Measurements from ENCODE around the gene PLA2G7. TPM values are rescaled to one million over a fixed set of nuclear protein-coding genes. Genes with fewer than 3 reads are reported as not detected.

The PLA2G7 gene
- polyA plus RNA-seq, 2 donors, result 0.12 TPM

DNA sequence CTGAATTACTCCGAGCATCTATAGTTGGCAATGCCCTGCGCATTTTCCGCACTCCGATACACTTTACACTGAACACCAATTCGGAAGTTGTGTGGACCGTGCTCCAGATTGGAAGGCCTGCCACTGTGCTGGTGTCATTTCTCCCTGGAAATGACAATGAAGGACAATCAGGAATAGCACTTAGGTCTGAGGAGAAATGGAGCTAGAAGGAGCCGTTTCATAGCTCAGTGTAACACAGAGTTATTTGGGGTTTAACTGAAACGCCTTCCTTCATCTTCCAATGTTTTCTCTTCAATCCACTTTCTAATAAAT is 501 bp upstream of the PLA2G7 start:
- WGBS, 2 donors, result 19 to 20% methylated on average over 8 of the region's 8 CpGs
- Histone ChIP-seq H3K27me3 (ENCODE audit: control insufficient read depth in 1 of 2, insufficient read depth in 2 of 2, low read length in 2 of 2) (no peaks in the 10 kb centered on the region), H3K4me3 (ENCODE audit: low read depth in 1 of 2, low read length in 2 of 2) (peak overlapping the region; percentile 51 to 58), H3K27ac (ENCODE audit: low read depth in 2 of 2, low read length in 1 of 2) (no peak overlapping the region), H3K4me1 (ENCODE audit: control insufficient read depth in 2 of 2, insufficient read depth in 2 of 2, low read length in 1 of 2) (peaks cover 0 to 7% of the 10 kb centered on the region in 2 donors), H3K36me3 (ENCODE audit: control insufficient read depth in 2 of 2, insufficient read depth in 2 of 2, low read length in 1 of 2) (no peaks in the 10 kb centered on the region), H3K9me3 (ENCODE audit: control insufficient read depth in 2 of 2, insufficient read depth in 1 of 2, low read depth in 1 of 2, low read length in 1 of 2) (no peaks in the 10 kb centered on the region)

DNA sequence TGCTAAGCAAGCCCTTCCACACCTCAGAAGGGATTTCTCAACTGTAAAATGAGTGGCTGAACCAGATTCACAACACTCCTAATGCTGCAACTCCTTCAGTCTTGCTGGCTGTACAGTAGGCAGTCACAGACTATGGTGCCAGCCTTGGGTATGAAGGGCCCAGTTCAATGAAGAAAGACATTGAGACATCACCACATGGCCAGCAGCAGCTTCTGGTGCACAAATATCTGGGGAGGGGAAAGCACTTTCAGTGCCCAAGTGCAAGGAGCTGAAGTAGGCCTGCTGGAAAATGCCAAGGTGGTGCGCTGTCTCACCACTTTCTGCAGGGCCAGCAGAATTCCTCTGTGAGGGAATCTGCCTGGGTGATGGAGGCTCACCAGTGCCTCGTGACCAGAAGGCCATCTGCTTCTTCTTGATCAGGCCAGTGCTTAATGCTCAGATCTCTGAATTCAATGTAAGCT is 1.8 kb downstream of the PLA2G7 start:
- Histone ChIP-seq H3K4me3 (ENCODE audit: low read depth in 1 of 2, low read length in 2 of 2) (no peak overlapping the region), H3K4me1 (ENCODE audit: control insufficient read depth in 2 of 2, insufficient read depth in 2 of 2, low read length in 1 of 2) (peaks cover 0 to 7% of the 10 kb centered on the region in 2 donors), H3K27ac (ENCODE audit: low read depth in 2 of 2, low read length in 1 of 2) (no peak overlapping the region), H3K27me3 (ENCODE audit: control insufficient read depth in 1 of 2, insufficient read depth in 2 of 2, low read length in 2 of 2) (no peaks in the 10 kb centered on the region), H3K9me3 (ENCODE audit: control insufficient read depth in 2 of 2, insufficient read depth in 1 of 2, low read depth in 1 of 2, low read length in 1 of 2) (no peaks in the 10 kb centered on the region), H3K36me3 (ENCODE audit: control insufficient read depth in 2 of 2, insufficient read depth in 2 of 2, low read length in 1 of 2) (no peaks in the 10 kb centered on the region)
- 92 to 93% methylated on average over 2 of the region's 2 CpGs for WGBS, 2 donors

DNA sequence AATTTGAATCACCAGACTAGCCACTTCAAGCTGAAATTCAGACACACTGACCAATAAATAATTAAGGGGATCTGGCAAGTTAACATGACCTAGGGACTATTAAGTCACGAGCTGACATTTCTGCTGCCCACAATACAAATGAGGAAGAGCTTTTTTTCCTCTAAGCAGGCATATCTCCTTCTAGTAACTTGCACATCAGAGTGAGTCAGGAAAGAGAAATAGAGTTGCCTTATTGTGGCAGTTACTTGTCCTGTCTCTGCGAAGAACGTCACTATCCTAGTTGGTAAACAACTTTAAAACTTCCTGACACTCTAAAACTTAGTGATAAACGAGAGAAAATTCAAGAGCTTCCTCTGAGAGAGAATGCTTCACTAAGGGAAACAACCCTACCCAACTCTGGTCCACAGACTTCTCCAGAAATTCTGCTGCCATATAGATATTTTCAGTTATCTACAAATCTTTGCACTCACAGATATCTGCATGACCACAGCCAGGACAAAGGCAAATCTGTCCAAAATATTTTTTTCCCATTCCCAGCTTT is 4.2 kb downstream of the PLA2G7 start:
- 57 to 60% methylated on average over 4 of the region's 4 CpGs for WGBS, 2 donors
- Histone ChIP-seq H3K4me1 (ENCODE audit: control insufficient read depth in 2 of 2, insufficient read depth in 2 of 2, low read length in 1 of 2) (peaks cover 0 to 7% of the 10 kb centered on the region in 2 donors), H3K27me3 (ENCODE audit: control insufficient read depth in 1 of 2, insufficient read depth in 2 of 2, low read length in 2 of 2) (no peaks in the 10 kb centered on the region), H3K27ac (ENCODE audit: low read depth in 2 of 2, low read length in 1 of 2) (no peak overlapping the region), H3K4me3 (ENCODE audit: low read depth in 1 of 2, low read length in 2 of 2) (no peak overlapping the region), H3K9me3 (ENCODE audit: control insufficient read depth in 2 of 2, insufficient read depth in 1 of 2, low read depth in 1 of 2, low read length in 1 of 2) (no peaks in the 10 kb centered on the region), H3K36me3 (ENCODE audit: control insufficient read depth in 2 of 2, insufficient read depth in 2 of 2, low read length in 1 of 2) (no peaks in the 10 kb centered on the region)

DNA sequence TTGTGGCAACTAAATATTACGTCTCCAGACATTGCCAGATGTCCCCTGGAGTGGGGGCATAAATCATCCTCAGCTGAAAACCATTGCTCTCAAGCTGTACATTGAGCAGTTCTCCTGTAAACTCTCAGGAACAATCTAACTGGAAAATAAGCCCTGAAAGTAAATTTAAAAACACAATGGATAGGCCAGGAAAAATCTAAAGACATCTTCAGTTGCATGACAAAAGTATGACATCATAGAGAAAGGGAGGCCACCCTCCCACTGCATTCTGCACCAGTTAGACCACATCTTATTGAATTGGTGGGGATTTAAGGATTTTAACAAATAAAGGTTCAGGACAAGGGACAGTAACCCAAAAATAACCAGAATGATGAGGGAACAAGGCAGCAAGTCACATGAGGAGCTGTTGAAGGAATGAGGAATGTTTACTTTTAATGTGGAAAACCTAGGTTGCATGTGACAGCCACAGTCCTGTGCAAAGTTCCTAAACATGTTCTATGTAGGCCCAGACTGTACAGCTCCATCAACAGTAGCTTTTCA is 5.3 kb downstream of the PLA2G7 start:
- no peak overlapping the region for H3K27ac ChIP-seq (ENCODE audit: low read depth in 2 of 2, low read length in 1 of 2)
- H3K4me3 ChIP-seq (ENCODE audit: low read depth in 1 of 2, low read length in 2 of 2), result no peak overlapping the region
- H3K36me3 ChIP-seq (ENCODE audit: control insufficient read depth in 2 of 2, insufficient read depth in 2 of 2, low read length in 1 of 2), result no peaks in the 10 kb centered on the region
- no peaks in the 10 kb centered on the region for H3K4me1 ChIP-seq (ENCODE audit: control insufficient read depth in 2 of 2, insufficient read depth in 2 of 2, low read length in 1 of 2)
- no peaks in the 10 kb centered on the region for H3K27me3 ChIP-seq (ENCODE audit: control insufficient read depth in 1 of 2, insufficient read depth in 2 of 2, low read length in 2 of 2)
- H3K9me3 ChIP-seq (ENCODE audit: control insufficient read depth in 2 of 2, insufficient read depth in 1 of 2, low read depth in 1 of 2, low read length in 1 of 2), result no peaks in the 10 kb centered on the region
- WGBS, 2 donors, result 75 to 78% methylated on average over 1 of the region's 1 CpG

DNA sequence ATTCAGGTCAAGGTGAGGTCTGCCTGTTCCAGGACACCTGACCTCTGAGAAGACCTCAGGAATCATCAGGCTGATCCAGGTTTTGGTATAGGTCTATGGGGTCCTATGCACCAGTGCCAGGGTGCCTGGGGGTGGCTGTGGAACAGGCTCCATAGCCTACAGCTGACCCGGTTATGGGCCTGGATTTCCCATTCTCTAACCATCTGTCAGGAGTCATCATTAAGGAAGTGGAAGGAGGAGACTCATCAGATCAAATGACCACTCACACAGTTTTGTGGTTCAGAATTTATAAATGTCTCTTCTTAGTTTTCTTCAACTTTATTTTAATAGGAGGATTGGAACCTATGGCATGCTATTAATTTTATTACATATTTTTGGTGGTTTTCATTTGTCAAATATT is 14.8 kb downstream of the PLA2G7 start:
- H3K27me3 ChIP-seq (ENCODE audit: control insufficient read depth in 1 of 2, insufficient read depth in 2 of 2, low read length in 2 of 2), result peaks cover 0 to 4% of the 10 kb centered on the region in 2 donors
- no peaks in the 10 kb centered on the region for H3K36me3 ChIP-seq (ENCODE audit: control insufficient read depth in 2 of 2, insufficient read depth in 2 of 2, low read length in 1 of 2)
- WGBS, 2 donors, result 81 to 89% methylated on average over 1 of the region's 1 CpG
- H3K27ac ChIP-seq (ENCODE audit: low read depth in 2 of 2, low read length in 1 of 2), result no peak overlapping the region
- no peaks in the 10 kb centered on the region for H3K9me3 ChIP-seq (ENCODE audit: control insufficient read depth in 2 of 2, insufficient read depth in 1 of 2, low read depth in 1 of 2, low read length in 1 of 2)
- H3K4me1 ChIP-seq (ENCODE audit: control insufficient read depth in 2 of 2, insufficient read depth in 2 of 2, low read length in 1 of 2), result no peaks in the 10 kb centered on the region
- H3K4me3 ChIP-seq (ENCODE audit: low read depth in 1 of 2, low read length in 2 of 2), result no peak overlapping the region

DNA sequence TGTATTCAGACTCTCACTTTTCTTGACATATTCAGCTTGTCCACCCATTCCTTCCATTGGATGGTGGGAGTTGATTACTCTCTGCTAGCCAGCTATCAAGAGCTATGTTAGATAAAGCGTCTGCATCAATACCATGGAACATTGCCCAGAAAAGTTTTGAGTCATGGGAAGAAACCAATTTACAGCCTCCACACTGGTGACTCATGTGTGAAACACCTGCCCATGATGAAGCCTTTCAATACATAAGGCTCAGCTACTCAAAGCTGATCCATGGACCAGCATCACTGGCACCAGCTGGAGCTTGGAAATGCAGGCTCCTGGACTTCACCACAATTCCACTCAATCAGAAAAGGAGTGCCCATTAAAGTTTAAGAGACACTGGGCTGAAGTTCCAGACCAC is 16.1 kb downstream of the PLA2G7 start:
- H3K27ac ChIP-seq (ENCODE audit: low read depth in 2 of 2, low read length in 1 of 2), result no peak overlapping the region
- H3K4me3 ChIP-seq (ENCODE audit: low read depth in 1 of 2, low read length in 2 of 2), result no peak overlapping the region
- H3K9me3 ChIP-seq (ENCODE audit: control insufficient read depth in 2 of 2, insufficient read depth in 1 of 2, low read depth in 1 of 2, low read length in 1 of 2), result no peaks in the 10 kb centered on the region
- no peaks in the 10 kb centered on the region for H3K36me3 ChIP-seq (ENCODE audit: control insufficient read depth in 2 of 2, insufficient read depth in 2 of 2, low read length in 1 of 2)
- H3K27me3 ChIP-seq (ENCODE audit: control insufficient read depth in 1 of 2, insufficient read depth in 2 of 2, low read length in 2 of 2), result peaks cover 0 to 4% of the 10 kb centered on the region in 2 donors
- 39 to 47% methylated on average over 1 of the region's 1 CpG for WGBS, 2 donors
- H3K4me1 ChIP-seq (ENCODE audit: control insufficient read depth in 2 of 2, insufficient read depth in 2 of 2, low read length in 1 of 2), result no peaks in the 10 kb centered on the region

DNA sequence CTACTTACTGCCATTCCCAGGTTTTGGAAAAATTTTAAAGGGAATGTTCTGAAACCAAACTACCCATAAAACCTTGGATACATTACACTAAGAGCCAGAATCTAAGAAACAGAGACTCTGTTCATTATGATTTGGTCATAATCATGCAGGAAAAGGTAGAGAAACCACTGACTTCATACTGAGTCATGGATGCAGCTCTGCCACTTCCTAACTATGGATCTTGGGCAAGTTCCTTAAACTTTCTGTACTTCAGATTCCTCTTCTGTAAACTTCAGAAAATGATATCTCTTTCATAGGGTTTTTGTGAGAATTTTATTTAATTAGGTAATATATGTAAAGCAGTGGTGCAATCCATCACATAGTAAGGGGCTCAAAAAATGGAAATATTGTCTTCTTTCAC is 20.0 kb downstream of the PLA2G7 start:
- H3K4me1 ChIP-seq (ENCODE audit: control insufficient read depth in 2 of 2, insufficient read depth in 2 of 2, low read length in 1 of 2), result no peaks in the 10 kb centered on the region
- H3K4me3 ChIP-seq (ENCODE audit: low read depth in 1 of 2, low read length in 2 of 2), result no peak overlapping the region
- H3K27ac ChIP-seq (ENCODE audit: low read depth in 2 of 2, low read length in 1 of 2), result no peak overlapping the region
- peaks cover 0 to 3% of the 10 kb centered on the region in 2 donors for H3K9me3 ChIP-seq (ENCODE audit: control insufficient read depth in 2 of 2, insufficient read depth in 1 of 2, low read depth in 1 of 2, low read length in 1 of 2)
- H3K27me3 ChIP-seq (ENCODE audit: control insufficient read depth in 1 of 2, insufficient read depth in 2 of 2, low read length in 2 of 2), result no peaks in the 10 kb centered on the region
- H3K36me3 ChIP-seq (ENCODE audit: control insufficient read depth in 2 of 2, insufficient read depth in 2 of 2, low read length in 1 of 2), result no peaks in the 10 kb centered on the region

DNA sequence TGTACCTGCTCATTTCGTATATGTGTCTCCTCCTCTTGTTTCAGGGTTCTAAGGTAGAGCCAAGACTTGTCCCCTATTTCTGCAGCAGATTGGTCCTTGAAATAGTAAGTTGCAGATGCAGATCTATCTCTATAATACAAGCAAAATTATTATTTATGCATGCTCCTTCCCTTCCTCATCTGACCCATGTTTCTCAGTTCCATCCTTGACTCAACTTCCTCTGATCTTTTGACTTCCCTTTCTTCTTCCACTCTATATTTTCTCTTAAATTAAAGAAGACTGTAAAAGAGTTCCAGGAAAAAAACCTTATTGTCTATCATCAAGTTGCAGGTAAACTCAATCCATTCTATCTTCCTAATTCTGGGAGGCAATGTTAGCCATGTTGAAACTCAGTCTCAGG is 23.7 kb downstream of the PLA2G7 start:
- 81 to 88% methylated on average over 1 of the region's 1 CpG for WGBS, 2 donors
- no peak overlapping the region for H3K27ac ChIP-seq (ENCODE audit: low read depth in 2 of 2, low read length in 1 of 2)

DNA sequence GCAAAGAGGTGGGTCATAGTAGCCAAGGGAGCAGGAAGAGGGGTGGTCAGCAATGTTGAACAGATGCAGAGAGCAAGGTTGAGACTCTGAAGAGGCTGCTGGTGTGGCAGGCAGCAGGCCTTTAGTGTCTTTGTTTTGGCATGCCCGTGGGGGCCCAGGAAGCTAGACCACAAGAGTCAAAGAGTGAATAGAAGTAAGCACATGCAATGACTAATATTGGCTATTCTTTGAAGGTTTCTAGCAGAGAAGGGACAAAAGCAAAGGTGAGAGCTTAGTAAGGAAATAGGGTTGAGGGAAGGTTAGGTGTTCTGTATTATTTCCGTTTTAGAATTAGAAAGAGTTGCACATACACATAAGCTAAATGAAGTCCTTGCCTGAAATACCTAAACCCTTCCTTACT is 28.7 kb downstream of the PLA2G7 start:
- Histone ChIP-seq H3K4me1 (ENCODE audit: control insufficient read depth in 2 of 2, insufficient read depth in 2 of 2, low read length in 1 of 2) (no peaks in the 10 kb centered on the region), H3K27me3 (ENCODE audit: control insufficient read depth in 1 of 2, insufficient read depth in 2 of 2, low read length in 2 of 2) (no peaks in the 10 kb centered on the region), H3K9me3 (ENCODE audit: control insufficient read depth in 2 of 2, insufficient read depth in 1 of 2, low read depth in 1 of 2, low read length in 1 of 2) (no peaks in the 10 kb centered on the region), H3K27ac (ENCODE audit: low read depth in 2 of 2, low read length in 1 of 2) (no peak overlapping the region), H3K36me3 (ENCODE audit: control insufficient read depth in 2 of 2, insufficient read depth in 2 of 2, low read length in 1 of 2) (no peaks in the 10 kb centered on the region), H3K4me3 (ENCODE audit: low read depth in 1 of 2, low read length in 2 of 2) (no peak overlapping the region)
- WGBS, 2 donors, result 72 to 84% methylated on average over 2 of the region's 2 CpGs

More for the DNA sequence above, 23.7 kb downstream of the PLA2G7 start:
- Histone ChIP-seq H3K4me3 (ENCODE audit: low read depth in 1 of 2, low read length in 2 of 2) (no peak overlapping the region), H3K36me3 (ENCODE audit: control insufficient read depth in 2 of 2, insufficient read depth in 2 of 2, low read length in 1 of 2) (no peaks in the 10 kb centered on the region), H3K9me3 (ENCODE audit: control insufficient read depth in 2 of 2, insufficient read depth in 1 of 2, low read depth in 1 of 2, low read length in 1 of 2) (peaks cover 0 to 3% of the 10 kb centered on the region in 2 donors), H3K4me1 (ENCODE audit: control insufficient read depth in 2 of 2, insufficient read depth in 2 of 2, low read length in 1 of 2) (no peaks in the 10 kb centered on the region), H3K27me3 (ENCODE audit: control insufficient read depth in 1 of 2, insufficient read depth in 2 of 2, low read length in 2 of 2) (no peaks in the 10 kb centered on the region)

DNA sequence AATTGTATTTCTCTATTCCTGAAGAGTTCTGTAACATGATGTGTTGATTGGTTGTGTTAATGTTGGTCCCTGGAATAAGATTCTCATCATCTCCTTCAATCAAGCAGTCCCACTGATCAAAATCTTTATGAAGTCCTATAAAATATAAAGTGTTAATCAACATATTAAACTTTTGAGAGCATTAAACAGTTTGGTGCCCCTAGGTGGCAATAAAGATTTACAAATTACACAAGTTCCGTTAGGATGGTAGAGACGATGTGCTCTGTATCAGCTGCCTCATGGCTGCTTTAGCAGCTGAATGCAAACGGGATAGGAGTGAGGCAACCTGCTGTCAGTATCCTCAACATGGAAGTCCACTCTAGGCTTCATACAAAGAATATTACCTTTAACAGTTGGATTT is 30.6 kb downstream of the PLA2G7 start:
- WGBS, 2 donors, result 10 to 11% methylated on average over 3 of the region's 3 CpGs
- Histone ChIP-seq H3K4me1 (ENCODE audit: control insufficient read depth in 2 of 2, insufficient read depth in 2 of 2, low read length in 1 of 2) (no peaks in the 10 kb centered on the region), H3K27ac (ENCODE audit: low read depth in 2 of 2, low read length in 1 of 2) (no peak overlapping the region), H3K9me3 (ENCODE audit: control insufficient read depth in 2 of 2, insufficient read depth in 1 of 2, low read depth in 1 of 2, low read length in 1 of 2) (no peaks in the 10 kb centered on the region), H3K4me3 (ENCODE audit: low read depth in 1 of 2, low read length in 2 of 2) (no peak overlapping the region), H3K27me3 (ENCODE audit: control insufficient read depth in 1 of 2, insufficient read depth in 2 of 2, low read length in 2 of 2) (no peaks in the 10 kb centered on the region), H3K36me3 (ENCODE audit: control insufficient read depth in 2 of 2, insufficient read depth in 2 of 2, low read length in 1 of 2) (no peaks in the 10 kb centered on the region)
